Ovary (tissue), 9 donors: ENCODE measurements around the gene PLXDC2. TPM values are rescaled to one million over a fixed set of nuclear protein-coding genes. Genes with fewer than 3 reads are reported as not detected.

Experiments
- DNase-seq, 5 donors: peaks; one replicate each; pipeline ENCODE4 v3.0.0-alpha.2; 2019 to 2020
- H3K27ac ChIP-seq, 2 donors: fragments of 200-600 bp; one replicate each; pipeline versions ENCODE4 v1.5.1 to v1.8.0; 2019 to 2022
- H3K27me3 ChIP-seq: fragments of 200-600 bp; one replicate; pipeline ENCODE4 v1.8.0; 2022
- H3K36me3 ChIP-seq: fragments of 200-600 bp; sonication (generic); one replicate; pipeline ENCODE4 v1.5.1; 2019
- H3K4me1 ChIP-seq: one replicate; pipeline ENCODE4 v1.8.1; 2013; ENCODE audit warnings: mild to moderate bottlenecking, moderate library complexity; ENCODE audit not compliant: insufficient read depth
- H3K4me3 ChIP-seq: fragments of 200-600 bp; sonication (generic); one replicate; pipeline ENCODE4 v1.5.1; 2017
- H3K9me3 ChIP-seq, 2 donors: fragments of 200-600 bp in 1 of 2; sonication (generic) in 1 of 2; one replicate each; pipeline versions ENCODE4 v1.5.1 to v1.8.1; 2013 to 2019; ENCODE audit warnings: mild to moderate bottlenecking in 1 of 2, moderate library complexity in 1 of 2
- EP300 ChIP-seq: sonication (generic); formaldehyde crosslinking; IDR thresholded peaks from one replicate; pipeline ENCODE4 v1.6.1; 2017; ENCODE audit warnings: antibody characterized with exemption
- POLR2A ChIP-seq: fragments of 450-650 bp; IDR thresholded peaks from one replicate; pipeline ENCODE4 v1.6.1; 2017; ENCODE audit warnings: antibody characterized with exemption, mild to moderate bottlenecking, moderate library complexity
- WGBS, 3 donors: extraction: QIAGEN DNeasy Blood & Tissue Kit in 1 of 3; methylation state at CpG; one replicate each; pipeline versions ENCODE4 v1.1.5 to v1.1.7; 2013 to 2017; 5-methylcytosine and 5-hydroxymethylcytosine counted together
- intact Hi-C, 4 donors: fragments of 100-400 bp; cut with DNase I; formaldehyde crosslinking; loops; one replicate each; pipeline versions ENCODE4 v1.11.0 to v1.15.1; 2022 to 2023
- polyA plus RNA-seq, 2 donors: library from polyadenylated mRNA; stranded (reverse); fragments of 200-250 nt in 1 of 2; fragments of 350-450 nt in 1 of 2; fragmentation: Illumina TruSeq in 1 of 2; extraction: RNeasy Lipid Tissue Mini Kit (QIAGEN cat#74804) in 1 of 2; gene quantifications; one replicate each; pipeline ENCODE4 v1.2.3, GENCODE V29; 2013 to 2014
- total RNA-seq, 7 donors: library from RNA; depleted of rRNA in 2 of 7; stranded (reverse); fragments of >200 nt in 2 of 7; fragmentation: NEBNext Ultra II Directional in 3 of 7; extraction: Animal tissue kit (Norgen Biotek cat#: 25700) in 3 of 7; gene quantifications; one replicate each; pipeline versions ENCODE4 v1.1.0 to v1.2.4, GENCODE V29; 2016 to 2023
- TF ChIP-seq, protein P1 (sequence below), 3 donors: fragments of 450-650 bp in 2 of 3; fragments of 200-600 bp in 1 of 3; IDR thresholded peaks; one replicate each; pipeline versions ENCODE4 v1.5.1 to v1.8.0; 2016 to 2022; ENCODE audit warnings: antibody characterized with exemption in 3 of 3, mild to moderate bottlenecking in 1 of 3
- donor health status: DM: no; HTN: no; CAD: no; lungs with moderate emphysema.
- donor health status: DM: no; HTN: no; CAD: no.
- donor health status: Bipolar disorder and iron deficiency.
- donor health status: DM: yes; HTN: yes; CAD: no.
- donor health status: DM: no; HTN: no; CAD: no.
- donor health status: DM: yes; HTN: yes; CAD: no.

PLXDC2 gene
- total and polyA plus RNA-seq, 9 donors, result 13.6 to 76.0 (median 38.0) TPM

DNA sequence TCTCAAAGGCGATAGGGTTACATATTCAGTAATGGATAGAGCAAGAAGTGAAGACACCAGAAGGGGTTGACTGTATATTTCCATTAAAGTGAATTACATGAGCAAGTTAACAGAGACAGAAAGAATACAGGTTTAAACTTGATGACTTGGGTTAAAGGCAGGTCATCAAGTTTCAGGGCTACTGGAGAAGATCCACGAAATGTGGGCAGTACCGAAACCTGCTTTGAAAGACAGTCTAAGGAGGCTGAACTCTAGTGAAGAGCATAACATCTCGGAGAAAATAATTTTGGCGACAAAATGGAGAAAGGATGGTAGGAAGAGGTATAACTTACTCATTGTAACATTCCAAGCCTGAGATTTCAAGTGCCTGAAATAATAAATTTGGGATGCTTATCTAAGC, 26.6 kb upstream of the PLXDC2 start:
- intact Hi-C loops, result no loop called here

DNA sequence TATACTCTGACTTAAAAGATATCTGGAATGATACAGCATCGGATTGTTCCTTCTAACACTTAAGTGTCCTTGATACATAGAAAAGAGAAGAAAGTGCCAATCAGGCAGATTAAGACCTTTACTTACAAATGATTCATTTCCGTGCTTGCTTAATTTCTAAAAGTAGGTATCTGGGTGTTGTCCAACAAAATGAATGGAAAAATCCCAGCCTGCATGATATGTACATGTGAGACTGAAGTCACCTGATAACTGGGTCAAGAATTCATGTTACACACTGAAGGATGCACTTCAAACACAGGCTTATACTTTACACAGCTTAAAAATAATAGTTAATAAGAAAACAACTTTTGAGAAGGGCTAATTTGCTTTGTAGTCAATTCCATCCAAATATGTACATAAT, 25.2 kb upstream of the PLXDC2 start:
- intact Hi-C loops, result no loop called here
- H3K9me3 ChIP-seq, result no peaks in the 10 kb centered on the region
- no peaks in the 10 kb centered on the region for H3K36me3 ChIP-seq
- DNase-seq, result no peak
- WGBS, 3 donors, result 85 to 91% (median 89%) methylated on average over 2 of the region's 2 CpGs
- no peak for TF ChIP-seq EP300
- TF ChIP-seq, protein P1, sequence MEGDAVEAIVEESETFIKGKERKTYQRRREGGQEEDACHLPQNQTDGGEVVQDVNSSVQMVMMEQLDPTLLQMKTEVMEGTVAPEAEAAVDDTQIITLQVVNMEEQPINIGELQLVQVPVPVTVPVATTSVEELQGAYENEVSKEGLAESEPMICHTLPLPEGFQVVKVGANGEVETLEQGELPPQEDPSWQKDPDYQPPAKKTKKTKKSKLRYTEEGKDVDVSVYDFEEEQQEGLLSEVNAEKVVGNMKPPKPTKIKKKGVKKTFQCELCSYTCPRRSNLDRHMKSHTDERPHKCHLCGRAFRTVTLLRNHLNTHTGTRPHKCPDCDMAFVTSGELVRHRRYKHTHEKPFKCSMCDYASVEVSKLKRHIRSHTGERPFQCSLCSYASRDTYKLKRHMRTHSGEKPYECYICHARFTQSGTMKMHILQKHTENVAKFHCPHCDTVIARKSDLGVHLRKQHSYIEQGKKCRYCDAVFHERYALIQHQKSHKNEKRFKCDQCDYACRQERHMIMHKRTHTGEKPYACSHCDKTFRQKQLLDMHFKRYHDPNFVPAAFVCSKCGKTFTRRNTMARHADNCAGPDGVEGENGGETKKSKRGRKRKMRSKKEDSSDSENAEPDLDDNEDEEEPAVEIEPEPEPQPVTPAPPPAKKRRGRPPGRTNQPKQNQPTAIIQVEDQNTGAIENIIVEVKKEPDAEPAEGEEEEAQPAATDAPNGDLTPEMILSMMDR (IDR thresholded peaks at IDR 0.05), result no peak
- no peak for TF ChIP-seq POLR2A
- no peaks in the 10 kb centered on the region for H3K4me1 ChIP-seq
- no peak overlapping the region for H3K27ac ChIP-seq
- no peaks in the 10 kb centered on the region for H3K27me3 ChIP-seq
- H3K4me3 ChIP-seq, result no peak overlapping the region

More for the DNA sequence above, 26.6 kb upstream of the PLXDC2 start:
- no peak for DNase-seq
- H3K27me3 ChIP-seq, result no peaks in the 10 kb centered on the region
- no peaks in the 10 kb centered on the region for H3K4me1 ChIP-seq
- no peaks in the 10 kb centered on the region for H3K36me3 ChIP-seq
- no peaks in the 10 kb centered on the region for H3K9me3 ChIP-seq
- H3K4me3 ChIP-seq, result no peak overlapping the region
- TF ChIP-seq EP300 (no peak), POLR2A (no peak)
- TF ChIP-seq, protein P1 (IDR thresholded peaks at IDR 0.05), result no peak
- 95 to 96% (median 96%) methylated on average over 5 of the region's 5 CpGs for WGBS, 3 donors
- H3K27ac ChIP-seq, result no peak overlapping the region

DNA sequence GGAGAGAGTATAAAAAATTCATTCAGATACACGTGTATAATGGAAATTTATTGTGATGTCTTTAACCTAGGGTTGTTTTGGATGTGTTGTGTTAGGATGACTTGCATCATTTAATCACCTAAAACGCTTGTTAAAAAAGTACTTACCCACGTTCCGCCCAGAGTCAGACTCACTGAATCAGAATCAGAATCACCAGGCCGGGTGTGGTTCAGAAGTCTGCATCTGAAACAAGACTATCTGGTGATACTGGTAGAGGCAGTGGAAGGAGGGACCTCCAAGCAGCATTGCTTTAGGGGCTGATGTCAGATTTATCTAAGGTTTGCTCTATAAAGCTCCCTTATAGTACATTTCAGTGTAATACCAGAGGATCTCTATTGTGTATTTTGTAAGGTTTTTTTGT, 20.5 kb upstream of the PLXDC2 start:
- intact Hi-C loops, result no loop called here
- Histone ChIP-seq H3K4me1 (no peaks in the 10 kb centered on the region), H3K9me3 (no peaks in the 10 kb centered on the region), H3K4me3 (no peak overlapping the region), H3K27me3 (no peaks in the 10 kb centered on the region), H3K36me3 (no peaks in the 10 kb centered on the region), H3K27ac (no peak overlapping the region)
- no peak for DNase-seq
- 95 to 96% (median 95%) methylated on average over 5 of the region's 5 CpGs for WGBS, 3 donors
- TF ChIP-seq POLR2A, result no peak

DNA sequence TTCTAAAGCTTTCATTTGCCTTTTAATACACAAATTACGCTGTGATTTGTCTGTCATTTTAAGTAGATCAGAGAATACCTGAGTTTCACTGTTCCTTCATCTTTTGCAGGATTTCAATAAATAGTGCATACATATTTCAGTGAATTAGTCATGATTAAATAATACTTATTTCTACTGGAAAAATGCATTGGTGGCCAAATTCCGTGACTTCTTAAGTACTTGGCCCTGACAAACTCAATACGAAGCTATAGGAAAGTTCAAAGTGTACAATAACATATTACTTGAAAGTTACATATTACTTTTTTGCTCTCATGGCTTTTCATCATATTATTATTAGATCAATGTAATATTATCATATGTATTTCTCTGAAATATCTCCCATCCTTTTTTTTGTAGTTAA, 16.1 kb upstream of the PLXDC2 start:
- no peak overlapping the region for H3K27ac ChIP-seq
- H3K27me3 ChIP-seq, result no peaks in the 10 kb centered on the region
- intact Hi-C loops, result no loop called here
- WGBS, 3 donors, result 84 to 94% (median 88%) methylated on average over 3 of the region's 3 CpGs
- no peaks in the 10 kb centered on the region for H3K36me3 ChIP-seq
- H3K4me3 ChIP-seq, result no peak overlapping the region
- H3K9me3 ChIP-seq, result no peaks in the 10 kb centered on the region
- no peak for DNase-seq
- TF ChIP-seq EP300 (no peak), POLR2A (no peak)
- TF ChIP-seq, protein P1 (IDR thresholded peaks at IDR 0.05), result no peak
- H3K4me1 ChIP-seq, result no peaks in the 10 kb centered on the region

DNA sequence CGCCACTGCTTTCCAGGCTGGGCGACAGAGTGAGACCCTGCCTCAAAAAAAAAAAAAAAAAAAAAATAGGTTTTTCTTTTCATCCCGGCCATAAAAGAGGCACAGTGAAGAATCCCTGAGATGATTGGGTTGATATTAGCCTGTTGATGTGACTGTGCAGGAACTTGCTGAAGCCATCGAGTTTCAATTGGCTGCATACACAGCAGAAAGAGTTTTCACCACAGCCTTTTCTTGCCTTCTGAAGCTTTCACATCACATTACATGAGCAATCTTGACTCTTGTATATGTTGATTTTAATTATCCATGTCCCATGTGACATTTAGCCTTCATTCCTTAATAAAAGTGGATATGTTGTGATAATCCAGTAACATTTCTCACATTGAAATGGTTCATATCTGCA, 14.9 kb upstream of the PLXDC2 start:
- no peak for DNase-seq
- 89 to 92% (median 92%) methylated on average over 4 of the region's 4 CpGs for WGBS, 3 donors
- Histone ChIP-seq H3K4me3 (no peak overlapping the region), H3K9me3 (no peaks in the 10 kb centered on the region), H3K4me1 (no peaks in the 10 kb centered on the region), H3K27me3 (no peaks in the 10 kb centered on the region), H3K36me3 (no peaks in the 10 kb centered on the region), H3K27ac (no peak overlapping the region)
- TF ChIP-seq EP300 (no peak), POLR2A (no peak)
- TF ChIP-seq, protein P1 (IDR thresholded peaks at IDR 0.05), result no peak
- intact Hi-C loops, result no loop called here
